IMR-90 (cell line): ENCODE measurements around the gene CLDN22. TPM values are rescaled to one million over a fixed set of nuclear protein-coding genes. Genes with fewer than 3 reads are reported as not detected.
A peak's percentile ranks its signal among the peaks of the same experiment; 100 is the strongest.

Experiments
- ATAC-seq: fragments of 200-7000 bp; cut with Tn5 transposase; 2 replicates; pipeline ENCODE4 v1.9.1; 2020; ENCODE audit warnings: low read depth, mild to moderate bottlenecking, moderate library complexity
- BruUV-seq: library from RNA; stranded (reverse); fragments of 400-500 nt; replicated peaks from 2 replicates; lab custom pipeline; 2021; lab: Mats Ljungman, UMichigan
- CTCF ChIA-PET: fragments of 300-600 bp; formaldehyde crosslinking; extraction: SDS; loops from one replicate; lab custom pipeline; 2021; ENCODE audit warnings: antibody characterized with exemption; lab: Yijun Ruan, JAX
- POLR2A ChIA-PET: fragments of 300-600 bp; sonication (Branson Sonifier 250); formaldehyde crosslinking; loops from one replicate; lab custom pipeline; 2022; ENCODE audit warnings: antibody characterized with exemption; ENCODE audit not compliant: unreplicated experiment; lab: Charles Lee
- DNase-seq: peaks from one replicate; pipeline ENCODE4 v3.0.0; 2013
- H2AFZ ChIP-seq: replicated peaks from 2 replicates; pipeline ENCODE3; 2013; ENCODE audit warnings: low read length, mild to moderate bottlenecking; ENCODE audit not compliant: poor library complexity
- H2AK5ac ChIP-seq: 2 replicates; pipeline ENCODE4 v1.6.1; 2013; ENCODE audit warnings: low read depth, low read length, inconsistent platforms
- H2AK9ac ChIP-seq: replicated peaks from 2 replicates; pipeline ENCODE3; 2013; ENCODE audit warnings: mild to moderate bottlenecking, low read depth, low read length, moderate library complexity; ENCODE audit not compliant: poor library complexity
- H2BK120ac ChIP-seq: 2 replicates; pipeline ENCODE4 v1.6.1; 2013; ENCODE audit warnings: low read depth, low read length, inconsistent platforms
- H2BK15ac ChIP-seq: 3 replicates; pipeline ENCODE4 v1.6.1; 2013; ENCODE audit warnings: low read depth, low read length, inconsistent platforms
- H2BK20ac ChIP-seq: 2 replicates; pipeline ENCODE4 v1.6.1; 2013; ENCODE audit warnings: low read depth, mild to moderate bottlenecking, inconsistent platforms, low read length, moderate library complexity
- H2BK5ac ChIP-seq: 2 replicates; pipeline ENCODE4 v1.6.1; 2013; ENCODE audit warnings: mild to moderate bottlenecking, low read depth, low read length, inconsistent platforms; ENCODE audit not compliant: poor library complexity, severe bottlenecking
- H3K14ac ChIP-seq: replicated peaks from 2 replicates; pipeline ENCODE4 v1.6.1; 2013; ENCODE audit warnings: low read depth, low read length, inconsistent platforms
- H3K18ac ChIP-seq: 2 replicates; pipeline ENCODE4 v1.6.1; 2013; ENCODE audit warnings: low read depth, low read length, control low read depth
- H3K23ac ChIP-seq: 2 replicates; pipeline ENCODE4 v1.6.1; 2013; ENCODE audit warnings: low read depth, low read length, inconsistent platforms
- H3K27ac ChIP-seq: 2 replicates; pipeline ENCODE4 v1.5.1; 2013; ENCODE audit warnings: mild to moderate bottlenecking, control low read depth, low read length; ENCODE audit not compliant: insufficient read depth
- H3K27me3 ChIP-seq: 2 replicates; pipeline ENCODE4 v1.6.1; 2013; ENCODE audit warnings: low read length; ENCODE audit not compliant: control insufficient read depth, insufficient read depth
- H3K36me3 ChIP-seq: 2 replicates; pipeline ENCODE4 v1.6.1; 2013; ENCODE audit warnings: low read length, mixed read lengths; ENCODE audit not compliant: control insufficient read depth, insufficient read depth
- H3K4ac ChIP-seq: 2 replicates; pipeline ENCODE4 v1.6.1; 2013; ENCODE audit warnings: low read depth, low read length, inconsistent platforms
- H3K4me1 ChIP-seq: 2 replicates; pipeline ENCODE4 v1.6.1; 2013; ENCODE audit warnings: low read length, mixed read lengths; ENCODE audit not compliant: control insufficient read depth, insufficient read depth
- H3K4me2 ChIP-seq: 2 replicates; pipeline ENCODE4 v1.6.1; 2013; ENCODE audit warnings: low read depth, mild to moderate bottlenecking, control low read depth, low read length, moderate library complexity
- H3K4me3 ChIP-seq: 2 replicates; pipeline ENCODE4 v1.5.1; 2013; ENCODE audit warnings: low read depth, mild to moderate bottlenecking, control low read depth, low read length, moderate library complexity; ENCODE audit not compliant: insufficient read depth
- H3K56ac ChIP-seq: 2 replicates; pipeline ENCODE4 v1.6.1; 2013; ENCODE audit warnings: low read length, inconsistent platforms; ENCODE audit not compliant: insufficient read depth; ENCODE audit errors: extremely low read depth
- H3K79me1 ChIP-seq, 2 experiments: 2 replicates each; pipeline ENCODE4 v1.6.1; 2013; ENCODE audit warnings: low read length in 2 of 2, inconsistent platforms in 1 of 2, low read depth in 1 of 2
- H3K9ac ChIP-seq: 2 replicates; pipeline ENCODE4 v1.6.1; 2013; ENCODE audit warnings: low read depth, low read length, control low read depth
- H3K9me1 ChIP-seq: 2 replicates; pipeline ENCODE4 v1.6.1; 2013; ENCODE audit warnings: low read length, inconsistent platforms; ENCODE audit not compliant: insufficient read depth
- H3K9me3 ChIP-seq: 2 replicates; pipeline ENCODE4 v1.6.1; 2013; ENCODE audit warnings: low read length; ENCODE audit not compliant: control insufficient read depth, insufficient read depth
- H4K20me1 ChIP-seq: 2 replicates; pipeline ENCODE4 v1.6.1; 2013; ENCODE audit warnings: low read length, inconsistent platforms; ENCODE audit not compliant: insufficient read depth
- H4K5ac ChIP-seq: 2 replicates; pipeline ENCODE4 v1.6.1; 2013; ENCODE audit warnings: mild to moderate bottlenecking, low read depth, low read length, control low read depth
- H4K8ac ChIP-seq, 2 experiments: 2 replicates each; pipeline ENCODE4 v1.6.1; 2013; ENCODE audit warnings: low read depth in 2 of 2, low read length in 2 of 2, control low read depth in 1 of 2, inconsistent platforms in 1 of 2
- H4K91ac ChIP-seq: 2 replicates; pipeline ENCODE4 v1.6.1; 2013; ENCODE audit warnings: low read depth, low read length, inconsistent platforms; ENCODE audit not compliant: insufficient read depth
- BHLHE40 ChIP-seq: fragments of 150-350 bp; IDR thresholded peaks from 2 replicates; pipeline ENCODE4 v1.6.1; 2016; ENCODE audit warnings: mild to moderate bottlenecking, low read depth, low read length
- CEBPB ChIP-seq: IDR thresholded peaks from 2 replicates; pipeline ENCODE4 v1.6.1; 2012; ENCODE audit warnings: low read depth, low read length, improper control_type of control experiment
- FOS ChIP-seq: fragments of 150-350 bp; IDR thresholded peaks from 2 replicates; pipeline ENCODE4 v1.6.1; 2016; ENCODE audit warnings: low read depth, low read length
- MAZ ChIP-seq: IDR thresholded peaks from 2 replicates; pipeline ENCODE4 v1.6.1; 2012; ENCODE audit warnings: low read depth, mild to moderate bottlenecking, low read length, improper control_type of control experiment, moderate library complexity, borderline replicate concordance
- NFE2L2 ChIP-seq: fragments of 150-350 bp; IDR thresholded peaks from 2 replicates; pipeline ENCODE4 v1.6.1; 2016; ENCODE audit warnings: low read depth, mild to moderate bottlenecking, low read length
- POLR2A ChIP-seq: IDR thresholded peaks from 2 replicates; pipeline ENCODE4 v1.6.1; 2012; ENCODE audit warnings: mild to moderate bottlenecking, low read depth, low read length
- RAD21 ChIP-seq: IDR thresholded peaks from 2 replicates; pipeline ENCODE4 v1.6.1; 2012; ENCODE audit warnings: low read length, improper control_type of control experiment
- RCOR1 ChIP-seq: IDR thresholded peaks from 2 replicates; pipeline ENCODE4 v1.6.1; 2012; ENCODE audit warnings: mild to moderate bottlenecking, low read length, improper control_type of control experiment; ENCODE audit not compliant: insufficient replicate concordance
- RFX5 ChIP-seq: IDR thresholded peaks from 2 replicates; pipeline ENCODE4 v1.8.0; 2012; ENCODE audit warnings: low read depth, mild to moderate bottlenecking, low read length, moderate library complexity
- SMC3 ChIP-seq: fragments of 150-350 bp; IDR thresholded peaks from 2 replicates; pipeline ENCODE4 v1.6.1; 2016; ENCODE audit warnings: low read depth, mild to moderate bottlenecking, antibody characterized with exemption, low read length, moderate library complexity
- USF2 ChIP-seq: fragments of 150-350 bp; IDR thresholded peaks from 2 replicates; pipeline ENCODE4 v1.6.1; 2017; ENCODE audit warnings: mild to moderate bottlenecking, antibody characterized with exemption, low read length, low read depth
- WGBS, 2 experiments: methylation state at CpG; one replicate each; pipeline versions ENCODE4 v1.1.5 to v1.1.7; 2013; ENCODE audit warnings: missing lambda C conversion rate in 2 of 2; ENCODE audit not compliant: insufficient read length in 1 of 2; ENCODE audit errors: extremely low coverage in 2 of 2; 5-methylcytosine and 5-hydroxymethylcytosine counted together
- dilution Hi-C: fragments of 300-500 bp; cut with HindIII; formaldehyde crosslinking; loops from one replicate; pipeline ENCODE4 v1.14.3; 2018; ENCODE audit warnings: low sequenced_read_pairs; ENCODE audit not compliant: unreplicated experiment
- in situ Hi-C: fragments of 300-500 bp; cut with MboI; formaldehyde crosslinking; loops from 3 replicates; pipeline ENCODE4 v1.14.3; 2019; ENCODE audit warnings: low sequenced_read_pairs, inconsistent platforms, mixed read lengths
- intact Hi-C: fragments of 100-400 bp; cut with micrococcal nuclease; formaldehyde crosslinking; loops from 2 replicates; pipeline ENCODE4 v1.10.0; 2022
- polyA plus RNA-seq, 3 experiments: library from polyadenylated mRNA; depleted of rRNA; stranded (reverse); fragments of >200 nt; gene quantifications; 2 replicates each; pipeline ENCODE4 v1.2.3, GENCODE V29; 2012; ENCODE audit warnings: low replicate concordance in 1 of 3
- total RNA-seq: library from RNA; depleted of rRNA; stranded (reverse); fragments of >200 nt; gene quantifications from 2 replicates; pipeline ENCODE4 v1.2.3, GENCODE V29; 2012
- TF ChIP-seq, protein P1 (sequence below): conservative IDR thresholded peaks from 2 replicates; pipeline ENCODE4 v1.5.1; 2012; ENCODE audit warnings: mild to moderate bottlenecking, low read depth, low read length, improper control_type of control experiment

The CLDN22 gene
- total and polyA plus RNA-seq, 2 of the 4 experiments (the other 2 are of a cell fraction), result not detected

DNA sequence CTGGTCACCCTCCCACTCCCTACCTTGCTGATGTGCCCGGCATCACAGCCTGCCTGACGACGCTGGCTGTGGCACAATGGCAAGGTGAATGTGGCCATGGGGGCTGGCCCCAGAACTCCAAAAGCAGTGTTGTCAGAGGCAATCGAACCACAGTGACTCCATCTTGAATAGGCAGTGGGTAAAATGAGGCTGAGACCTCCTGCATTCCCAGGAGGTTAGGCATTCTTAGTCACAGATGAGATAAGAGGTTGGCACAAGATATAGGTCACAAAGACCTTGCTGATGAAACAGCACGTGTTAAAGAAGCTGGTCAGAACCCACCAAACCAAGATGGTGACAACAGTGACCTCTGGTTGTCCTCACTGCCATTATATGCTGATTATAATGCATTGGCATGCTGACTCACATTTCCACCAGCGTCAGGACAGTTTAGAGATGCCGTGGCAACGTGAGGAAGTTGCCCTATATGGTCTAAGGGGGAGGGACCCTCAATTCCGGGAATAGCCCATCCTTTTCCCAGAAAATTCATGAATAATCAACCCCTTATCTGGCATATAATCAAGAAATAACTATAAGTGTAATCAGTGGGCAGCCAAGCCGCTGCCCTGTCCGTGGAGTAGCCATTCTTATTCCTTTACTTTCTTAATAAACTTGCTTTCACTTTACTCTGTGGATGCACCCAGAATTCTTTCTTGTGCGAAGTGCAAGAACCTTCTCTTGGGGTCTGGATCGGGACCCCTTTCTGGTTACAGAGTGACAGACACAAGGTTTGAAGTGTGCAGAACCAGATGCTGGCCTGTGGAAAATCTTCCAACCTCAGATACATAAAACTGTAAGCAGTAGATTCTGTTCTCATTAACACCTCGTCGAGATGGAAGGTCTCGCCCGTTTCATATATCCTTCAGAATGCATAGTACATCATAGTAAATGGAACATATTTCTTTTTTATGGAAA is 28.9 kb upstream of the CLDN22 start (continued):
- TF ChIP-seq MAZ, result no peak

- Histone ChIP-seq H3K4me2 (no peak overlapping the region), H2BK15ac (peak overlapping the region; percentile 5; the same call in 2 of the 3 replicates), H4K8ac (peak overlapping the region; percentile 4 to 79; a peak in 3 of 4 replicates), H4K5ac (peak overlapping the region; percentile 0; the same call in 1 of the 2 replicates), H3K9me1 (0 out of 2 replicates have a peak, but pooled peaks cover 5% of the 10 kb centered on the region), H3K4ac (peak overlapping the region; percentile 81), H3K36me3 (no peaks in the 10 kb centered on the region), H2BK120ac (peak overlapping the region; percentile 89), H3K9ac (no peak overlapping the region), H3K4me3 (no peak overlapping the region), H2AFZ (peak overlapping the region; percentile 79), H3K56ac (no peak overlapping the region), H3K18ac (peak overlapping the region; percentile 17; the same call in 1 of the 2 replicates), H3K9me3 (no peaks in the 10 kb centered on the region), H3K27ac (peak overlapping the region; percentile 33), H2AK9ac (peak overlapping the region; percentile 74), H3K23ac (peak overlapping the region; percentile 79; the same call in 1 of the 2 replicates), H3K14ac (no peak overlapping the region), H3K4me1 (peaks cover 10% of the 10 kb centered on the region; the same call in 1 of the 2 replicates), H3K27me3 (no peaks in the 10 kb centered on the region), H4K91ac (peak overlapping the region; percentile 72), H2BK5ac (peak overlapping the region; percentile 67), H2AK5ac (peak overlapping the region; percentile 86), H4K20me1 (no peaks in the 10 kb centered on the region), H3K79me1 (no peaks in the 10 kb centered on the region), H2BK20ac (peak overlapping the region; percentile 92)
- dilution Hi-C loops, result no loop called here
- CTCF ChIA-PET, result no interaction called here
- intact Hi-C loops, result no loop called here
- in situ Hi-C loops, result no loop called here
- 100% methylated on average over 2 of the region's 12 CpGs; no CpG with 5 or more reads in 1 of the 2 experiments for WGBS, 2 experiments
- ATAC-seq (no peak), DNase-seq (no peak)
- POLR2A ChIA-PET, result no interaction called here
- TF ChIP-seq, protein P1, sequence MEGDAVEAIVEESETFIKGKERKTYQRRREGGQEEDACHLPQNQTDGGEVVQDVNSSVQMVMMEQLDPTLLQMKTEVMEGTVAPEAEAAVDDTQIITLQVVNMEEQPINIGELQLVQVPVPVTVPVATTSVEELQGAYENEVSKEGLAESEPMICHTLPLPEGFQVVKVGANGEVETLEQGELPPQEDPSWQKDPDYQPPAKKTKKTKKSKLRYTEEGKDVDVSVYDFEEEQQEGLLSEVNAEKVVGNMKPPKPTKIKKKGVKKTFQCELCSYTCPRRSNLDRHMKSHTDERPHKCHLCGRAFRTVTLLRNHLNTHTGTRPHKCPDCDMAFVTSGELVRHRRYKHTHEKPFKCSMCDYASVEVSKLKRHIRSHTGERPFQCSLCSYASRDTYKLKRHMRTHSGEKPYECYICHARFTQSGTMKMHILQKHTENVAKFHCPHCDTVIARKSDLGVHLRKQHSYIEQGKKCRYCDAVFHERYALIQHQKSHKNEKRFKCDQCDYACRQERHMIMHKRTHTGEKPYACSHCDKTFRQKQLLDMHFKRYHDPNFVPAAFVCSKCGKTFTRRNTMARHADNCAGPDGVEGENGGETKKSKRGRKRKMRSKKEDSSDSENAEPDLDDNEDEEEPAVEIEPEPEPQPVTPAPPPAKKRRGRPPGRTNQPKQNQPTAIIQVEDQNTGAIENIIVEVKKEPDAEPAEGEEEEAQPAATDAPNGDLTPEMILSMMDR, result no peak
- no peak for TF ChIP-seq CEBPB
- TF ChIP-seq MAZ, result no peak
- TF ChIP-seq NFE2L2, result no peak
- TF ChIP-seq RAD21, result no peak
- TF ChIP-seq SMC3, result no peak
- TF ChIP-seq RCOR1, result no peak
- no peak for TF ChIP-seq POLR2A
- no peak for TF ChIP-seq USF2
- TF ChIP-seq RFX5, result no peak
- TF ChIP-seq FOS, result no peak
- no peak for TF ChIP-seq BHLHE40
- BruUV-seq, result no TSS peak
Observed at GRCh38 chr4:183348136-183348535, 28.1 kb upstream of the CLDN22 start.
